Right kidney (tissue), 9 donors: ENCODE results near the gene CDK8.

Source experiments
- DNase-seq: peaks from one replicate; pipeline ENCODE4 v3.0.0-alpha.2; 2016
- long read RNA-seq, 8 donors: transcript quantifications; one replicate each; lab custom pipeline, GENCODE V29; 2026

The CDK8 gene
- long read RNA-seq, donor 1, partial matches to known transcripts, result 0 of 1 reads
- long read RNA-seq, donor 1, other reads (novel, unspliced or antisense), result 0 of 1 reads
- long read RNA-seq, donor 2, result 0 reads
- long read RNA-seq, donor 3, partial matches to known transcripts, result 0 of 1 reads
- long read RNA-seq, donor 3, other reads (novel, unspliced or antisense), result 0 of 1 reads
- long read RNA-seq, donor 4, partial matches to known transcripts, result 0 of 4 reads
- long read RNA-seq, donor 4, other reads (novel, unspliced or antisense), result 0 of 4 reads
- long read RNA-seq, donor 5, partial matches to known transcripts, result 25 of 29 reads
- long read RNA-seq, donor 5, other reads (novel, unspliced or antisense), result 0 of 29 reads
- long read RNA-seq, donor 6, partial matches to known transcripts, result 0 of 2 reads
- long read RNA-seq, donor 6, other reads (novel, unspliced or antisense), result 0 of 2 reads
- long read RNA-seq, donor 7, transcript CDK8-201 (13 exons, 3,055 nt), result major isoform, 5 of 7 reads
- long read RNA-seq, donor 7, partial matches to known transcripts, result 0 of 7 reads
- long read RNA-seq, donor 7, other reads (novel, unspliced or antisense), result 0 of 7 reads
- long read RNA-seq, donor 8, partial matches to known transcripts, result 0 of 3 reads
- long read RNA-seq, donor 8, other reads (novel, unspliced or antisense), result 0 of 3 reads

DNA sequence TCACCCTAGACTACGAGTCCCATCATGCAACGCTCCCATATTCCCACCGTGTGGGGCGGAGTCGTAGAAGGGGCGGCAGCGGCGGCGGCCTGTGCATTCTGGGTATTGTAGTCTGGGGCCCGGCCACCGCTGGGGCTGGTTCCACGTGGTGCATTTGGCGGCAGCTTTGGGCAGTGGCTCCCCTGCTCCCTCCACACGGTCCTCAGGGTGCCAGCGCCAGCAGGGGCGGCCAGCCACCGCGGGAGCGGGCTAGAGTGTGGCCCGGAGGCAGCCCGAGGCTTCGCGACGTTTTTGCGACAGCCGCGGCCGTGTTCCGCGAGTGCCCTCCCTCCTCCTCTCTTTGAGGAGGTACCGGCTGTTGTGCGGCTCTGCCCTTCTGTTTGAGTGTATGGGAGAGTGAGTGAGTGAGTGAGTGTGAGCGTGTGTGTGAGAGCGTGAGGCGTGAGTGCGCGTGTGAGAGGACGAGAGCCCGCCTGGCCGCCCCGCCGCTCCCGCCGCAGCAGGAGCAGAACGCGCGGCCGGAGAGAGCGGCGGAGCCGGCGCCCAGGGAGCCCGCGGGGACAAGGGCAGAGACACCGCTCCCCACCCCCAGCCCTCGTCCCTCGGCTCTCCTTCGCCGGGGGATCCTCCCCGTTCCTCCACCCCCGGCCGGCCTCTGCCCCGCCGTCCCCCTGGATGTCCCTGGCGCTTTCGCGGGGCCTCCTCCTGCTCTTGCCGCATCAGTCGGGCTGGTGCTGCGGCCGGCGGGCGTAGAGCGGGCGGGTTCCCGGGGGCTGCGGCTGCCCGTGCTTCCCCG is at the start of gene CDK8:
TSS of gene CDK8 (plus strand) at position 343 of the 796 bp plus-strand sequence. CDS start 513 bp downstream, outside the sequence.
- peak; percentile 100 for DNase-seq

DNA sequence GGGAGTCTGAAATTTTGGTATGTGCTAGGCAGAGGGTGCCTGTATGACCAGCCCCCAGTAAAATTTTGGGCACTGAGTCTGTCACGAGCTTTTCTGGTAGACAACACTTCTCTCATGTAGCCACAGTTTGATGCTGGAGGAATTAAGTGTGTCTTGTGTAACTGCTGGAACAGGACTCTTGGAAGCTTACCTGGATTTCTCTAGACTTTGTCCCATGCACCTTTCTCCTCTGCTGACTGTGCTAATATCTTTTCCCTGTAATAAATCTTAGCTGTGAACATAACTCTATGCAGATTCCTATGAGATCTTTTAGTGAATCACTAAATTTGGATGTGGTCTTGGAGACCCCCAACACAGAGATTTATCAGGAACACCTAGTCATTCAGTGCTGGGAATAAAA is 45.6 kb upstream of the CDK8 start:
- no peak for DNase-seq

DNA sequence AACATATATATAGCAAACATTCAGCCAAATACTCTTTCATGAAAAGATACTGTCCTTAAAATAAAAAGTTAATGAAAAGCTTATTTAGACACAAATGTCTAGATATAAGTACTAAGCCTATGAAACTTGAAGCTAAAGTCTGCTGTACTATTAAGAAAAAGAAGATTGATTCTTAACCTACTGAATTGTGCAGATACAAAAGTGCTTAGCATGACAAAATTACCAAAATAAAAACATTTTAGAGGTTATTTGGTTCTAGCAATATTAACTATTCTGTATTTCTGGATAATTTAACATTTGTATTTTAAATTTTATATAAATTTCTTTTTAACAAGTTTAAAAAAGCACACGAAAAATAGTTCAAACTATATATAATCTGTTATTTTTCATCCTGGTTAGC is 40.6 kb upstream of the CDK8 start:
- DNase-seq, result no peak

DNA sequence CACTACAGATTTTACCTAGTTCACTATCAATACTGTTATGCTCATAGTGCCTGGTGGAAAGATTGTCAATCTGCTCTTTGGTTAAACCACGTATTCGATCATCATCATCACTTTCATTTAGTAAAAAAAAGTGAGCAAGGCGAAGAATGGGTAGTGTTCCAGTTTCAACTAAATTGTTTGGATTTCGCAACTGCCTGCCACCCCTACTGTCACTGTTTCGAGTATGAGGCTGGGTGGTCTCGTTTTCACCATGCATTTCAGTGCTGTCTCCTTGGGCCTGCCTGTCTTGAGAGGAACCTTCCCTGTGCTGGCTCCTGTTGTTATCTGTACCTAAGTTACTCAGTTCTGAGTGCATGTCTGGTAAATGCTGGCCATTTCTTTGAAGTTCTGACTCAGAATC is 39.9 kb upstream of the CDK8 start:
- DNase-seq, result no peak

DNA sequence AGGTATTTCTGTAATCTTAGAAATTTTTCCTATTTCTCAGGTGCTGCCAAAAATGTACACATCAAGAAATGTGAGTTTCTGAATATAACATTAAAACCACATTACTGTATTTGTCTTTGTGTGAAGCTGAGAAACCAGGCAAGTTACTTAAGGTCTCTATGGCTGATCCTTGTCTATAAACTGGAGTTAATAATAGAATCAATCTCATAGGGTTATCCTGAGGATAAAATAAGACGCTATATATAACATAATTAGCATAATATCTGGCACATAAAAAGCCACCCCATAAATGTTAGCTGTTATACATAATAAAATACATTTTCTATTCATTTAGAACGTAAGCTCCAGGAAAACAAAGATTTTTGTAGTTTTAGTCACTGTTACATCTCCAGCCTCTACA is 37.9 kb upstream of the CDK8 start:
- DNase-seq, result no peak

DNA sequence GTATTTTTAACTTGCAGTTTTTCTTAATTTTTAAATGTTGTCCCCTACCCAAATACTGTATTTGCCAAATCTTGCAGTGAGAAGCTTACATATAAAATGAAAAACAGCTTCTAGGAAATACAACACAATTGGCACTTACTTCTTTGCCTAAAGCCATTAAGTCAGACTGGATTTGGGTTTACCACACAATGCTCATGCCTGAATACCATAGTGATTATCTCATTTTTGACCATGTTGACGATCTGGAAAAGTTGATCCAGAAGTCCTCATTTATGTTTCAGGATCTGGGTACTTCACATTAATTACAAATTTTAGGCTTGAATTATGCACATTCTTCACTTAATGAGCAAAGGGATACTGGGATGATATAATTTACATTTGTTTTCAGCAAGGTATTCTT is 34.2 kb upstream of the CDK8 start:
- DNase-seq, result no peak

DNA sequence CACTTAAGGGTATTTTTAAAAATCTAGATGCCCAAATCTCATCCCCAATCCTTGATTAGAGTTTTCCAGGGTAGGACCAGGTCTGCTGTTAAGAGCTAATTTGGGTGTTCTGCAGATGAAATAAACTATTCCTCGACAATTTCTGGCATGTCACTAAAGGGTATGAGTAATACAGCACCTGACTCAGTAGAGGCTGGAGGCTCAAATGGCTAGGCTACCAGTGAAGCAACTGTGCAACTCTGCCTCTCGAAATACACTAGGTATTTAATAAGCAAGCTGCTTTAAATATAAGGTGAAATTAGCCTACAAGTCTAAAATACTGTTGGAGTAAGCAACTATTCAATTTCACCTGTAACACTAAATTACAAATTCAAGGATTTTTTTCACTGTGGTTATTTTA is 33.4 kb upstream of the CDK8 start:
- DNase-seq, result no peak

DNA sequence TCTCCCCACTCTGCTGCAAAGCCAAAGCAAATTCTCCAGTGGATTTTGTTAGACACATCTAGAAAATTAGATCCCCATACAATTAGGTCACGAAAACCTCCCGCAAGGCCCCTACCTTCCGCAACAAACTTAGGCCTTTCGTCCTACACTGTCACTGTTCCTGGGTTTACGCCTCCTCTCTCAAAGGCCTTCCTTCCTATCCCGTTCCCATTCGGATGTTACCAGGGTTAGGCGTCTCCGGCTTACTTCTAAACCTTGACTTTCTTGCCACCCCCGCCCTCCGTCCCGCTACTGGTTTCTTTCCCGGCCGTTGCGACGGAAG is 32.6 kb upstream of the CDK8 start:
- no peak for DNase-seq

DNA sequence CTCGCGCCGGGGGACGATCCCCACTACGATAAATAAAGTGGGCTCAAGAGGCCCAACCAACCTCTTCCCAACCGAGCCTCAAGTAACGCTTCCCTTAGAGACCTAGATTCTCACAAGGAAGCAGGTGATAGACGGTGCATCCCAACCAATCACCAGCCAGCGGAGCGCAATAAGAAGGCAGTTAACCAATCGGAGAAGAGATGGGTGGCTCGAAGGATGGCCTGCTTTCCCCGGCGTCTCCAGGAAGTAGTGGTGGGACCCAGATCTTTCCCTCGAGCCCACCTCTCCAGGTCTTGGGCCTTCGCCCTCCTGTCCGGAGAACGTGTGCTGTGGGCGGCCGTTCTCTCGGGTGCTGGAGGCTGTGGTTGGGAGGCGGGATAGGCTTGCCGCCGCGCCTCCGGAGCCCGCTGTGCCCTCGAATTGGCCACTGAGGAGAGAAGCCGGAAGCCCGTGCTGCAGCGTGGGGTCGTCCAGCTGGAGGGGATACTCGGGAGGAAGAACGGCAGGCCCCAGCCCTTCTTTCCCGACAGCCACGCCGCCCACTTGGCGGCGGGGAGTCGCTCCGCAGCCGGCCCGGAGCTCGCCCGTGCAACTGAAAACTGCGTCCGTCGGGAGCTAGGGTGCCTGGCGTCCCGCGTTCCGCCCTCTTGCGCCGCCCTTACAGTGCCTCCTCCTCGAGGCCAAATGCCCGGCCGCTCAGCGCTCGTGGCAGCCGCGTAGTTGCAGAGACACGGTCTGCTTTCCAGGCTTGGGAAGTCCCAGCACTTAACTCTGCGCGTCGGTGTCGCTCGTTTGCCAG is 32.0 kb upstream of the CDK8 start, which contains the start of gene RNF6:
TSS of gene RNF6 (minus strand) at position 594 of the 799 bp plus-strand sequence. CDS start 2,665 bp downstream, outside the sequence.
- peak; percentile 97 for DNase-seq

DNA sequence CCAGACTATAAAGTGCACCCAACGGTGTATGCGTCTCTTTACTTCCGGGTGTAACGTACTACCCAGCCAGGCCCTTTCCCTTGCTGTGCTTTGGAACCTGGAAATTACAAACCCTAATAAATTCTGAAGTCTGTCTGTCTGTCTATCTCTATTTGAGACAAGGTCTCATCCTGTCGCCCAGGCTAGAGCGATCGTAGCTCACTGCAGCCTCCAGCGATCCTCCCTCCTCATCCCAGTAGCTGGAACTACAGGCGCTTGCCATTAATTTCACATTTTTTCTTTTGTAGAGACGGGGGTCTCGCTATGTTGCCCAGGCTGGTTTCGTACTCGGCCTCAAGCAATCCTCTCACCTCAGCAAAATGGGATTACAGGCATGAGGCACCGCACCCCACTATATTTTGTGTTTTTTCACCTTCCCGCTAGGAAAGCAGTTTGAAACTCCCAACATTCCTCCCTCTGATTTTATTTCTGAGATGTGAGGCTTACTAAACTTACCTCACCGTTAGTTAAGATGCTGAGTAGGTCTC is 31.3 kb upstream of the CDK8 start:
- no peak for DNase-seq

DNA sequence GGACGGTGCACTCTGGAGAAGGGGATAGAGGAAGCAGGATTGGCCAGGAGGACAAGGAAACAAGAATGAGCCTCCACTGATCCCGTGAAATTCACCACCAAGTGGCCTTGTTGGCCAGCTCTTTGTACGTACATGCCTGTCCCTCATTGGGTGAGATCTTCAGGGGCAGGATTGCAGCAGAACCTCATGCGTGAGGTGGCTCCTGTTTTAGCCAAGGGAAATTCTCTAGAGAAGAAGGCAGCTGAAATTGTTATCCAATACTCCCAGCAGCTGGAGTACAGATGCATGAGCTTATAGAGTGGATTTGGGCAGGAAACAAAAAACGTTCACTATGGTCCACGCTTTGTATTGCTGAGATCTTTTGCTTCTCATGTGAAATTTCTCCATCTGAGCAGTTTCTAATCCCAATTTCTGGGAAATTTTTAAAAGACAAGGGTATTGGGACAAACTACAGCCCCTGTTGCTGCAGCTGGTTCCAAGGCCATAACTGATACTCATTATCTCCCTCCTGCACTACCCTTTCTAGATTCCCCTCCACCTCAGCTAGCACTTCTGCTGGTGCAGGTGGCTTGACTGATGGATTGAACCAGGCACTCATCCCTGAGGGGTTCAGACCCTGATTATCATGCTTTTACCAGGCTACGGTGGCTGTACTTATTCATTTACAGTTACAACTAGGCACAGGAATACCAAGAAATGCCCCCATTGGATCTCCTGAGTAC is 27.9 kb upstream of the CDK8 start:
- no peak for DNase-seq

DNA sequence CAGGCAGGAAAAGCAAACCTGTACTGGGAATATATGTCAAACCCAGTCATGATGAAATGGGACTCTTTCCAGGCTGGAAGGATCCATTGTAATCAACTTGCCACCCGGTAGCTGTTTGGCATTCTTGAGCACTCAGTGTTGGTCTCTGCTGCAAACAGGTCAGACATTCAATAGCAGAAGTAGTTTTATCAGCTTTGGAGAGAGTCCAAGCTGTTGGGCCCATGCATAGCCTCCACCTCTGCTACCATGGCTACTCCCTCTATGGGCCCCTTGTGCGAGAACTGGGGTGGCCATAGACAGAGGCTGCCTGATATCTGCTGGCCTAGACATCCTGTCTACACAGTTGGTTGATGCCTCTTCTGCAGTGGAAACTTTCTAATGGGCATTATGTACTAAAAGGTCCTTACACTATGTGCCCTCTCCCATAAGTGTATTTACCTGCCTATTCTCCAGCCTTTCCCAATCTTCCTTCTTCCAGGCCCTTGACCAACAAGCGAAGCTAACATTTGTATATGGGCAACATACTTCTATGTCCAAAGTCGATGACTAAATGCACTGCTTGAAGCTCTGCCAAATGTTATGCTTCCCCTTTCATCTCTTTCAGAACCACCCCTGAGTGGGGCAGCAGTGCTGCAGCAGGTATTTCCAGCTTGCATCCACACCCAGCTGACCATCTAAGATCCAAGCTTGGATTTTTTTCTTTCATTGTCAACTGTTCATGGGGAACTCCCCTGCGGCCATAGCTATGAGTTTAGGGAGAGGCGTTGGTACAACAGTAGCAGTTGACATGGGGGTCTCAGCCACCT is 26.6 kb upstream of the CDK8 start:
- DNase-seq, result no peak

DNA sequence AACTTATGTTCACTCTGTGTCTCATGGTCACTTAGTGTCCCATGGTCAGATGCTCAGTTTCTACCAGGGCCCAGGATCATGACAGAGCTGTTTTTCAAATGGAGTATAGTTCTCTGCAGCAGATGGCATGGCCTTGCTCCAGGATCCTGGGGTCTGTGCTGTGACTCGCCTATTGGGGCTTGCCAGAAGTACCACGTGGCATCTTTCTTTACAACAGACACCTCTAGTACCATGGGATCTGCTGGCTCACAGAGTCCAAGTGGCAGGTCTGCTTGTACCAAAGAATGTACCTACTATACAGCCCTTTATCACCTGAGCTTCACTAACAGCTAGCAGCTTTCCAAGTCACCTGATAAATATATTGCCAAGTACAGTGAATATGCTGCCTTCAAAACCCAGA is 25.8 kb upstream of the CDK8 start:
- no peak for DNase-seq

DNA sequence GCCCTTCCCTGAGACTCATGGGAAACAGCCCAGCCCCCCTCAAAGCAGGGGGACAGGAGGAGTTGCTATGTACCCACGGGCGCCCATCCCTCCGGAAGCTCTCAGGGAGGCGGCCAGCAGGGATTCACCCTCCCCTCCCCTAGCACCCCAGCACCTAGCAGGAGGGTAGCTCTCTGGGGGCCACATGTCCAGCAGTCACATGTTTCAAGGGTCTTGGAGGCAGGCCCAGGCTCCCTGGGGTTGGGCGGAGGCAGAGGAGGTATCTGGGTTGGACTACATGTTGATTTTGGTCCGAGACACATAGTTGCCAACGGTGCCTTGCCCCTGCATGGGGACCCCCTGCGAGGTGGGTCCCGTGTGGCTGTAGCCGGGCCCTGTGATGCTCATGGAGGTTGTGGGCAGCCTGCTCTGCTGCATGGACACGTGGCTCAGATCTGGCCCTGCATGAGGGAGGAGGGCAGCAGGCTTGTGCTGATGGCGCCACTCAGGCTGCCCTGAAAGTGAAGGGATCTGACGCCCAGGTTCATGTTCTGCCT is 24.8 kb upstream of the CDK8 start:
- no peak for DNase-seq

DNA sequence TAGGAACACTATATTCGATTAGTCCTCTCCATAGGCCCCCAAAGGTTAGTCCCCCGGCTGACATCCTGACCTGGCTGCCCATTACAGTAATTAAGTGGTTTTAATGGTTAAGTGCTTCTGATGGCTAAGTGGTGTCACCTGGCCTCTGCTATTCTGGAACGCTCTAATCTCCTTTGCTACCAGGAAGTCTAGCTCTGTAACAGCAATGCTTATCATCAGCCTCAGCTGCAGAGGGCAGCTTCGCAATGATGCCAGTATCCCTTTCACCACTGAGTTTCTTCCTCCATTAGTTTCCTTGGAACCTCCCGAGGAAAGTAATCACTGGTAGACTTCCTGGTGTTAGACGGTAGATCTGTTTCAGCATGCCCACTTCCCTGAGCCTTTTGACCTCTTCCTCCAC is 23.2 kb upstream of the CDK8 start:
- DNase-seq, result no peak

DNA sequence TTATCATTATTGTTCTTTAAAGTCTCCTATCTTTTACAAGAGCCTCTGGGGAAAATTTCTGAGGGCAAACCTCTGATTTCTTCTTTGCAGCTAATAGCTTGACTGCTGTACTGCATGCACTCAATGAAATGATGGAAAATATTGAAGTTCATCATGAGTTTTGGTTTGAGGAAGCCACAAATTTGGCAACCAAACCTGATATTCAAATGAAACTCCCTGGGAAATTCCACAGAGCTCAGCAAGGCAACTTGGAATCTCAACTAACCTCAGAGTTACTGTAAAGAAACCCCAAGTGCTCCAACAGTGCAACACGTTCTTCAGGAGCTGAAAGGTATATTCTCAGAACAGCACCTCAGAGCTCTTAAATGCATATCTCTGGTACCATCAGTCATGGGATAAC is 17.6 kb upstream of the CDK8 start:
- DNase-seq, result no peak

DNA sequence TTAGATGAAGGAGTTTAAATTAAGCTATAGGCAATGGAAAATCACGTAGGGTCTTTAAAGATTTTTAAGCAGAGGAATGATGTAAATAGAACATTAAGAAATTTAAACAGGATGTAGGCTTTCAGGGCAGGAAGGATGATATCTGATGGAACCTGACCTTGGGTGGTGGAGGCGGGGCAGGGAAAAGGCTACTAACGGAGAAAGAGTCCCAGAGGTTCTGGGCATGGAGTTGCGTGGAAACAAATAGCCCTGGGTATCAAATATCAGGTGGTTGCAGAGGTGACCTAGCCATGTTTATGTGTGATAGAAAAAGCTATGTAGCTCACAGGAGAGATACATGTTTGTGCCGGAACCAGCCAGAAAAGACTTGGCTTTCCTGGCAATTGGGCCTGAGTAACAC is 7.8 kb upstream of the CDK8 start:
- DNase-seq, result no peak

DNA sequence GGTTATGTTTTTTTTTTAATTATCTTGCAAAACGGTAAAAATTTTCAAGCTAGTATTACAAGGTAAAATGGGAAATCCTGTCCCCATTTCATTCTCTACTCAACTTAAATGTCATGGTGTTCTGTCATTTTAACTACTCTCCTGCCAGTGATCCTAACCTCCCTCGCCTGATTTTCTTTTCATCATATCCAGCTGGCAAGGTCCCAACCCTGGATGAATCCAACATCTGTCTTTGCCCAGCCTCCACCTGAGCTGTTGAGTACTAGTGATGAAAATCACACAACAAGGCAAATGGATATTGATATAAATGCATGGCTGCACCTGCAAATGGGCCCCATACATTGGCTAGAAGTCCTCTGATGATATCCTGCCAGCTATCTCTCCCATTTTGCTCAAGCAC is 6.9 kb upstream of the CDK8 start:
- DNase-seq, result no peak

DNA sequence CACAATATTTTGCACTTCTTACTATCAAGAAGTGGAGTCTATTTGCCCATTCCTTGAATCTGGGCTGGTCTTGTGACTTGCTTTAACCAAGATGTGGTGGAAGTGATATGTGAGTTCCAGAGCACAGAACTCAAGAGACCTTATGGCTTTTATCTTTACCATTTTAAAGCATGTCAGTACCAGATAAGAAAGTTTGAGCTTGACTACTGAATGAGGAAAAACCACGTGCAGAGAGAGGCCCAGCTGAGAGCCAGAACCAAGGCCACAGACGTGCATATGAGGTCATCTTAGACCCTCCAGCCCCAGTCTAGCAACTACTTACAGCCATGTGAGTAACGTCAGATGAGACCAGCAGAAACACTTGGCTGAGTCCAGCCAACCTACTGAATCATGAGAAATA is 6.3 kb upstream of the CDK8 start:
- DNase-seq, result no peak

DNA sequence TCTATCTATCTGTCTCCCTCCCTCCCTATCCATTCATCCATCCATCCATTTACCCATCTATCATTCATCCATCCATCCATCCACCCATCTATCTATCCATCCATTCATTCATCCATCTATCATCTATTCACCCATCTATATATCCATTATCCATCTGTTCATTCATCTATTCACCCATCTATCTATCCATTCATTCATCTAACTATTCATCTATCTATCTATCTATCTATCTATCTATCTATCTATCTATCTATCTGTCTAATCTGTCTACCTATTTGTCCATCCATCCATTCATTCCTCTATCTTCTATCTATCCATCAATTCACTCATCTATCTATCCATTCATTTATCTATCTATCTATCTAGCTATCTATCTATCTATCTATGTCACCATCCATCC is 4.4 kb upstream of the CDK8 start:
- no peak for DNase-seq
